Esophagus squamous epithelium (tissue), 5 donors: Measurements from ENCODE around the gene ZNF3. TPM values are rescaled to one million over a fixed set of nuclear protein-coding genes. Genes with fewer than 3 reads are reported as not detected.

Experiments used
- DNase-seq: peaks from one replicate; lab custom pipeline; 2025; lab: John Stamatoyannopoulos, UW
- H3K27ac ChIP-seq, 4 donors: fragments of 200-600 bp; sonication (generic); one replicate each; pipeline ENCODE4 v1.5.1; 2016 to 2019; ENCODE audit warnings: mild to moderate bottlenecking in 1 of 4
- H3K27me3 ChIP-seq, 4 donors: fragments of 200-600 bp; sonication (generic); 1 replicate in 3 of 4; 2 replicates in 1 of 4; pipeline versions ENCODE4 v1.5.1 to v1.6.0; 2017 to 2021; ENCODE audit warnings: antibody characterized with exemption in 1 of 4
- H3K36me3 ChIP-seq, 3 donors: fragments of 200-600 bp; sonication (generic); one replicate each; pipeline ENCODE4 v1.5.1; 2016 to 2019
- H3K4me1 ChIP-seq, 3 donors: fragments of 200-600 bp; sonication (generic); one replicate each; pipeline ENCODE4 v1.5.1; 2017 to 2019
- H3K4me3 ChIP-seq, 4 donors: fragments of 200-600 bp; sonication (generic); 1 replicate in 3 of 4; 2 replicates in 1 of 4; pipeline ENCODE4 v1.5.1; 2016 to 2019; ENCODE audit warnings: mild to moderate bottlenecking in 2 of 4, moderate library complexity in 1 of 4
- H3K9me3 ChIP-seq, 3 donors: fragments of 200-600 bp; sonication (generic); one replicate each; pipeline ENCODE4 v1.5.1; 2016 to 2019
- POLR2A ChIP-seq, 4 donors: fragments of 450-650 bp; IDR thresholded peaks; one replicate each; pipeline ENCODE4 v1.6.1; 2017; ENCODE audit warnings: antibody characterized with exemption in 4 of 4, mild to moderate bottlenecking in 4 of 4, moderate library complexity in 3 of 4
- WGBS, 2 donors: methylation state at CpG; one replicate each; pipeline ENCODE4 v1.1.5; 2018; 5-methylcytosine and 5-hydroxymethylcytosine counted together
- intact Hi-C: fragments of 100-400 bp; cut with DNase I; formaldehyde crosslinking; loops from one replicate; pipeline ENCODE4 v1.15.0; 2022
- total RNA-seq, 4 donors: library from RNA; depleted of rRNA; stranded (reverse); fragments of >200 nt; gene quantifications; one replicate each; pipeline ENCODE4 v1.1.0, GENCODE V29; 2016
- TF ChIP-seq, protein P1 (sequence below), 6 experiments: fragments of 450-650 bp in 4 of 6; fragments of 200-600 bp in 2 of 6; sonication (generic) in 2 of 6; IDR thresholded peaks; one replicate each; pipeline ENCODE4 v1.5.1; 2016 to 2019; ENCODE audit warnings: antibody characterized with exemption in 6 of 6, mild to moderate bottlenecking in 4 of 6, moderate library complexity in 4 of 6
- donor health status: DM: yes; HTN: yes; CAD: no.

ZNF3 gene
- total RNA-seq, 4 donors from 2014 or later = 10.5 to 22.3 (median 12.2) TPM

DNA sequence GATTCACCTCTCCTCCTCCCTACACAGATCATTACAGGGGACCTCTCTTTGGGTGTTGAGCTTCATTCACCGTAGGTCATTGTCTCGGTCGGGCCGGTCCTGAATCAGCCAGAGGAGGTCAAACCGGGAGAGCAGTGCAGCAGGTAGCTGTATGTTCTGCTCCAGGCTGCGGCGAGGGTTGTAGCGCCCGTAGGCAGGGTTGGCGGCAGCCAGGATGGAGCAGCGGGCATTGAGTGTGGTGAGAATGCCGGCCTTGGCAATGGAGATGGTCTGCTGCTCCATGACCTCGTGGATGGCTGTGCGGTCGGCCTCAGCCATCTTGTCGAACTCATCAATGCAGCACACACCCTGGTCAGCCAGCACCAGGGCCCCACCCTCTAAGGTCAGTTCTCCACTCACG is 14.2 kb upstream of the ZNF3 start:
- intact Hi-C loops = no loop called here
- WGBS, 2 donors = 82 to 84% methylated on average over 3 to 6 of the region's 17 CpGs
- no peak for DNase-seq

DNA sequence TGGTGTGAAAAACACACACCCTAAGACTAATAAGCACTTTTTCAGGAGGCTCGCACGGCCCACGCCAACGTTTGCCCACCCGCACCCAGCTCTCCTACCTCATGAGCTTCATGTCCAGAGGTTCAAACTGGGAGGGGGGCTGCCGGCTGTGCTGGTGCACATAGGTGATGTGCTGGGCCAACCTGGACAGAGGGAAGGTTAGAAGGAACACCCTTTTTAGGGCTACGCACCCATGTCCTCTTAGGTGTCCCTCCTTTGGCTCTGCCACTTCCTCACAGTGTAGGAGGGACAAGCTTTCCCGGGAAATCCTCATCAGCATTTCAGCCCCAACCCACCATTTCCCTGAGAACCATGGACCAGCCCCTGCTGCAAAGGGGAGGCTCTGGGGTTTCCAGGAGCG is 13.8 kb upstream of the ZNF3 start:
- no peak overlapping the region for H3K27ac ChIP-seq
- no peak overlapping the region for H3K4me3 ChIP-seq
- peaks cover 39 to 93% (median 76%) of the 10 kb centered on the region in 3 donors for H3K36me3 ChIP-seq
- TF ChIP-seq, protein P1, sequence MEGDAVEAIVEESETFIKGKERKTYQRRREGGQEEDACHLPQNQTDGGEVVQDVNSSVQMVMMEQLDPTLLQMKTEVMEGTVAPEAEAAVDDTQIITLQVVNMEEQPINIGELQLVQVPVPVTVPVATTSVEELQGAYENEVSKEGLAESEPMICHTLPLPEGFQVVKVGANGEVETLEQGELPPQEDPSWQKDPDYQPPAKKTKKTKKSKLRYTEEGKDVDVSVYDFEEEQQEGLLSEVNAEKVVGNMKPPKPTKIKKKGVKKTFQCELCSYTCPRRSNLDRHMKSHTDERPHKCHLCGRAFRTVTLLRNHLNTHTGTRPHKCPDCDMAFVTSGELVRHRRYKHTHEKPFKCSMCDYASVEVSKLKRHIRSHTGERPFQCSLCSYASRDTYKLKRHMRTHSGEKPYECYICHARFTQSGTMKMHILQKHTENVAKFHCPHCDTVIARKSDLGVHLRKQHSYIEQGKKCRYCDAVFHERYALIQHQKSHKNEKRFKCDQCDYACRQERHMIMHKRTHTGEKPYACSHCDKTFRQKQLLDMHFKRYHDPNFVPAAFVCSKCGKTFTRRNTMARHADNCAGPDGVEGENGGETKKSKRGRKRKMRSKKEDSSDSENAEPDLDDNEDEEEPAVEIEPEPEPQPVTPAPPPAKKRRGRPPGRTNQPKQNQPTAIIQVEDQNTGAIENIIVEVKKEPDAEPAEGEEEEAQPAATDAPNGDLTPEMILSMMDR (IDR thresholded peaks at IDR 0.05) = no peak
- no peak for TF ChIP-seq POLR2A (IDR thresholded peaks at IDR 0.05)
- intact Hi-C loops = no loop called here
- no peaks in the 10 kb centered on the region for H3K27me3 ChIP-seq
- no peak for DNase-seq
- no peaks in the 10 kb centered on the region for H3K9me3 ChIP-seq
- H3K4me1 ChIP-seq = peaks cover 7 to 48% (median 8%) of the 10 kb centered on the region in 3 donors
- 81 to 86% methylated on average over 8 to 9 of the region's 9 CpGs for WGBS, 2 donors

More for the DNA sequence above, 14.2 kb upstream of the ZNF3 start:
- no peak overlapping the region for H3K27ac ChIP-seq
- no peaks in the 10 kb centered on the region for H3K27me3 ChIP-seq
- H3K9me3 ChIP-seq = no peaks in the 10 kb centered on the region
- H3K4me3 ChIP-seq = no peak overlapping the region
- TF ChIP-seq, protein P1 (IDR thresholded peaks at IDR 0.05) = no peak
- no peak for TF ChIP-seq POLR2A (IDR thresholded peaks at IDR 0.05)
- peaks cover 7 to 44% (median 8%) of the 10 kb centered on the region in 3 donors for H3K4me1 ChIP-seq
- peaks cover 39 to 89% (median 72%) of the 10 kb centered on the region in 3 donors for H3K36me3 ChIP-seq

- no peak overlapping the region for H3K27ac ChIP-seq
- no peak for DNase-seq
- no peak overlapping the region for H3K4me3 ChIP-seq
- H3K36me3 ChIP-seq = peaks cover 39 to 93% (median 75%) of the 10 kb centered on the region in 3 donors
- H3K4me1 ChIP-seq = peaks cover 0 to 49% (median 12%) of the 10 kb centered on the region in 3 donors
- WGBS, 2 donors = 87 to 91% methylated on average over 11 to 15 of the region's 16 CpGs
- no peaks in the 10 kb centered on the region for H3K27me3 ChIP-seq
- intact Hi-C loops = no loop called here
- no peaks in the 10 kb centered on the region for H3K9me3 ChIP-seq
- no peak for TF ChIP-seq POLR2A (IDR thresholded peaks at IDR 0.05)
- TF ChIP-seq, protein P1 (IDR thresholded peaks at IDR 0.05) = no peak
Observed at GRCh38 chr7:100093925-100094486, 12.5 kb upstream of the ZNF3 start.

GRCh38 chr7:100093498-100093897 is 12.0 kb upstream of the ZNF3 start:
- no peak for DNase-seq
- no peak overlapping the region for H3K27ac ChIP-seq
- intact Hi-C loops = no loop called here
- H3K9me3 ChIP-seq = no peaks in the 10 kb centered on the region
- H3K4me3 ChIP-seq = no peak overlapping the region
- WGBS, 2 donors = 56 to 60% methylated on average over 1 to 9 of the region's 13 CpGs
- peaks cover 0 to 46% (median 10%) of the 10 kb centered on the region in 3 donors for H3K4me1 ChIP-seq
- H3K36me3 ChIP-seq = peaks cover 39 to 87% (median 70%) of the 10 kb centered on the region in 3 donors
- H3K27me3 ChIP-seq = no peaks in the 10 kb centered on the region
- TF ChIP-seq, protein P1 (IDR thresholded peaks at IDR 0.05) = no peak
- no peak for TF ChIP-seq POLR2A (IDR thresholded peaks at IDR 0.05)

GRCh38 chr7:100093054-100093453 is 11.5 kb upstream of the ZNF3 start:
- peaks cover 36 to 83% (median 65%) of the 10 kb centered on the region in 3 donors for H3K36me3 ChIP-seq
- H3K4me3 ChIP-seq = no peak overlapping the region
- H3K27ac ChIP-seq = no peak overlapping the region
- no peaks in the 10 kb centered on the region for H3K9me3 ChIP-seq
- no peak for TF ChIP-seq POLR2A (IDR thresholded peaks at IDR 0.05)
- TF ChIP-seq, protein P1 (IDR thresholded peaks at IDR 0.05) = no peak
- peaks cover 4 to 46% (median 15%) of the 10 kb centered on the region in 3 donors for H3K4me1 ChIP-seq
- intact Hi-C loops = no loop called here
- no peak for DNase-seq
- H3K27me3 ChIP-seq = no peaks in the 10 kb centered on the region
- WGBS, 2 donors = 52 to 70% methylated on average over 6 to 7 of the region's 8 CpGs
